Measurements from ENCODE around the gene PEX5L.
A peak's percentile ranks its signal among the peaks of the same experiment; 100 is the strongest.

The PEX5L gene

DNA sequence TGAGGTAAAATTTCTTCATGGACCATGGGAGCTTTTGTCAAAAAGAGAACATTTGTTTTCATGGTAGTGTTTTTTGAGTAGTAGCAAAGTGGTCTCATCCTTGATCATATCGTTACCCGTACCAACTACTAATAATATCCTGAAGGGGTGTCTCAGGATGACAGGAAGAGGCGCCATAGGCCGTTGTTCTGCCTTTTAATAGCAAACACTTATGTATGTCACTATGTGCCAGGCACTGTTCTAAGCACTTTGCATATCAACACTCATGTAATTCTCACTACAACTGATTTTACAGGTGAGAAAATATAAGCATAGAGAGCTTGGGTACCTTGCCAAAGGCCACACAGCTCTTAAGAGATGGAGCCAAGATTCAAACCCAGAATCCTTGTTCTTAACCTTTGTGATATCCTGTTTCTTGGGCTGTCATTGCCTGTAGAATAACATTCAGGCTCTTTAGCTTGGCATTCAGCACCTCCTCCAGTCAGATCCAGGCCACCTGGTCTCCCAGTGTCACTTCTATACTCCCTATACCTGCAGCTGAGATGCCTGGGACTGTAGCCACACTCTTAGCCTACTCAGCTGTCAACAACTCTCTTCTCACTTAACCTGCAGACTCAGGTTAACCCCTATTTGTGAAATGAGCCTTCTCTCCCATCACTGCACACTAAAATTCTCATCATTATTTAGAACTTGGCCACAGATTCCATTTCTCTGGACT, 270.2 kb downstream of the PEX5L start:
- no peak overlapping the region for H3K4me3 ChIP-seq (ENCODE audit: control insufficient read depth, low read depth, low read length)
- DNase-seq (ENCODE audit: low read depth): no peak
- TF ChIP-seq, protein P1, sequence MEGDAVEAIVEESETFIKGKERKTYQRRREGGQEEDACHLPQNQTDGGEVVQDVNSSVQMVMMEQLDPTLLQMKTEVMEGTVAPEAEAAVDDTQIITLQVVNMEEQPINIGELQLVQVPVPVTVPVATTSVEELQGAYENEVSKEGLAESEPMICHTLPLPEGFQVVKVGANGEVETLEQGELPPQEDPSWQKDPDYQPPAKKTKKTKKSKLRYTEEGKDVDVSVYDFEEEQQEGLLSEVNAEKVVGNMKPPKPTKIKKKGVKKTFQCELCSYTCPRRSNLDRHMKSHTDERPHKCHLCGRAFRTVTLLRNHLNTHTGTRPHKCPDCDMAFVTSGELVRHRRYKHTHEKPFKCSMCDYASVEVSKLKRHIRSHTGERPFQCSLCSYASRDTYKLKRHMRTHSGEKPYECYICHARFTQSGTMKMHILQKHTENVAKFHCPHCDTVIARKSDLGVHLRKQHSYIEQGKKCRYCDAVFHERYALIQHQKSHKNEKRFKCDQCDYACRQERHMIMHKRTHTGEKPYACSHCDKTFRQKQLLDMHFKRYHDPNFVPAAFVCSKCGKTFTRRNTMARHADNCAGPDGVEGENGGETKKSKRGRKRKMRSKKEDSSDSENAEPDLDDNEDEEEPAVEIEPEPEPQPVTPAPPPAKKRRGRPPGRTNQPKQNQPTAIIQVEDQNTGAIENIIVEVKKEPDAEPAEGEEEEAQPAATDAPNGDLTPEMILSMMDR (conservative IDR thresholded peaks at IDR 0.05; ENCODE audit: control insufficient read depth, insufficient read depth, low read depth, low read length): no peak

DNA sequence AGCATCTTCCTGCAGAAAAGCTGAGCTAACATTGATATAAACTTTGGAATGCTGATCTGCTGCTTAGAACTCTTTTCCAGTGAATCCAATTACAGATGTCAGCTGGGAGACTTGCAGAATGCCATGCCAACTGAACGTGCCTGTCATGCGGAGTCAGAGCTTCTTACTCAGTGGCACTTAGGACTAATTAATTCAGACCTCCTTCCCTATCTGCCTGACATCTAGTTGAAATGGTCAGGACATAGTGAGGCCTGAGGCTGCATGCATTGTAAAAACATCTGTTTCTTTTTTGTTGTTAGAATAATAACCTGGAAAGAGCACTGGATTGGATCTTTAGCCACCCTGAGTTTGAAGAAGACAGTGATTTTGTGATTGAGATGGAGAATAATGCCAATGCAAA, 271.3 kb downstream of the PEX5L start:
- DNase-seq (ENCODE audit: low read depth): no peak
- TF ChIP-seq, protein P1 (conservative IDR thresholded peaks at IDR 0.05; ENCODE audit: control insufficient read depth, insufficient read depth, low read depth, low read length): no peak
- H3K4me3 ChIP-seq (ENCODE audit: control insufficient read depth, low read depth, low read length): no peak overlapping the region

DNA sequence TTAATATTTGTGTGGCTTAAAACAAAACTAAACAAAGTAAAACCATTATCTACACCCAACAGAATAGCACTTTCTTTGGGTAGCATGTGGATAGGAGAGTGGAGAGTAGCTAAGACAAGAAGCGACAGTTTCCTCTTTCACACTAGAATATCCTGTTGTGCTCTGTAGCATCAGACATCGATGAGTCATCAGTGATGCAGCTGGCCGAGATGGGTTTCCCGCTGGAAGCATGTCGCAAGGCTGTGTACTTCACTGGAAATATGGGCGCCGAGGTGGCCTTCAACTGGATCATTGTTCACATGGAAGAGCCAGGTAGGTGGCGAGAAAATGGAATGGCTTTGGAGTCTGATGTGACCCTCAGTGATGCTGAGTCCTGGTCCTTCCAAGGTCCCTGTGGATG, 275.8 kb downstream of the PEX5L start:
- no peak overlapping the region for H3K4me3 ChIP-seq (ENCODE audit: control insufficient read depth, low read depth, low read length)
- DNase-seq (ENCODE audit: low read depth): peak; percentile 86
- TF ChIP-seq, protein P1 (conservative IDR thresholded peaks at IDR 0.05; ENCODE audit: control insufficient read depth, insufficient read depth, low read depth, low read length): no peak

DNA sequence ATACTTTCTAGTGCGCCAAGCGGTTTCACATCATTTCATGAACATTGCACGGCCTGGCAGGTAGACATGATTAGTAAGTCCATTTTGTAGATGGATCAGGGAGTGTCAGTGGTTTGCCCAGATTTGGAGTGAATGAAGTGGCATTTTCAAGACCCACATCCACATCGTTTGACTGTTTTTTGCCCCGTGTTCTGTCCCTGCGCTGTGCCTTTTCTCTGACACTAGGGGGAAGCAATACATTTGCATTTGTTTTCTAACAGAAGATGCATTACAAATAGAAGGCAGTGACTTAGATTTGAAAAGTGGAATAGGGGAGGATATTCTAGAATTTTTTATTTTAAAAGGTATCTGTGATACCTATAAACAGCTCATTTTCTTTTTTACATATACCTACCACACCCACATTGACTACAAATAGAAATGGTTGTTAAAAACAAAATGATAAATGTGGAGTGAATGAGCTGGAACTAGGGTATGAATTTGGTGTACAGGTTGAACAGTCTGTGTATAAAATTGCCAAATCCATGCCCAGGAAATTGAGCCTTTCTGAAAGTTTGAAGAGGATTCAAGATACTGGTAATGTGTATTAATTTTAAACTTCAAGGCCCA, 285.9 kb downstream of the PEX5L start:
- H3K4me3 ChIP-seq (ENCODE audit: control insufficient read depth, low read depth, low read length): no peak overlapping the region
- TF ChIP-seq, protein P1 (conservative IDR thresholded peaks at IDR 0.05; ENCODE audit: control insufficient read depth, insufficient read depth, low read depth, low read length): peak; percentile 77
- peak; percentile 39 for DNase-seq (ENCODE audit: low read depth)

DNA sequence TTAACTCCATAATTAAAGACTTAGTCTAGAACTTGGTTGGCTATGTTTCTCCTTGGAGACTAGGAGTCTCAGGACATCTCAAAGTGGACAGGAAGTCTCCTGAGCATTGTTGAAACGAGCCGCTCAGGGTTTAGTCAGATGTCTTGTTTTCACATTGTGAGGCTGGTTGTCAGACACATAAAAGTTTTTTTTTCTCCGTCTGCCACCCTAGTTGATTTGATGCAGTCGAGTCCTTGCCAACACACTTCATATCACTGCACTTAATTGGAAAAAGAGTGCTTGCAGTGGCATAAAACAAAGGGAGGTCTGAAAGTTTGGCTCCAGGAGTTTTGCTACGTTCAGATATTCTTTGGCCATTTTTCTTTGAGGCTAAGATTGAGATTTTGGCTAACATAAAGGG, 291.0 kb downstream of the PEX5L start:
- TF ChIP-seq, protein P1 (conservative IDR thresholded peaks at IDR 0.05; ENCODE audit: control insufficient read depth, insufficient read depth, low read depth, low read length): no peak
- H3K4me3 ChIP-seq (ENCODE audit: control insufficient read depth, low read depth, low read length): no peak overlapping the region
- no peak for DNase-seq (ENCODE audit: low read depth)

DNA sequence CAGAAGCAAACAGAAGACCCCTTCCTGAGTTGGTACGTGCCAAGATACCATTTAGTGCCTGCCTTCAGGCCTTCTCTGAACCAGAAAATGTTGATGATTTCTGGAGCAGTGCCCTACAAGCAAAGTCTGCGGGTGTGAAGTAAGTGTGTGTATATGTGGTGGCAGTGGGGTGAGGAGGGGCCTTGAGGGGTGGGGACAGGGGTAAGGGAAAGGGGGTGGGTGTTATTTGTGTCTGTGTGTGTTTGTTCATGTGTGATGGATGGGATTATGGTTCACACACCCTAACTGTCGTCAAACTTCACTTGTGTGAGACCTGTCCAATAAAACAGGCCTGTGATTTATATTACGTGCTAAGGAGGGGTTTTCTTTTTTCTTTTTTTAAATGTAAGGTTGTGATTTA, 291.7 kb downstream of the PEX5L start:
- no peak for DNase-seq (ENCODE audit: low read depth)
- no peak overlapping the region for H3K4me3 ChIP-seq (ENCODE audit: control insufficient read depth, low read depth, low read length)
- TF ChIP-seq, protein P1 (conservative IDR thresholded peaks at IDR 0.05; ENCODE audit: control insufficient read depth, insufficient read depth, low read depth, low read length): no peak
